OCI-LY3 (cell line): ENCODE measurements around the gene PSMC3.

Experiments used
- H2AFZ ChIP-seq: fragments of 200-600, 300-600 bp; shearing (Covaris generic); 2 replicates; pipeline ENCODE4 v1.6.0; 2014; ENCODE audit warnings: antibody characterized with exemption, low read depth, low read length
- H3K27ac ChIP-seq: fragments of 200-600, 300-600 bp; sonication (generic); 2 replicates; pipeline ENCODE4 v1.5.1; 2014; ENCODE audit warnings: mild to moderate bottlenecking, low read length, moderate library complexity, mixed read lengths
- H3K27me3 ChIP-seq: fragments of 200-600, 300-600 bp; sonication (generic); 2 replicates; pipeline ENCODE4 v1.6.1; 2014; ENCODE audit warnings: low read depth, low read length, mixed read lengths
- H3K36me3 ChIP-seq: fragments of 200-600, 300-600 bp; sonication (generic); replicated peaks from 2 replicates; pipeline ENCODE3; 2014; ENCODE audit warnings: low read depth, low read length, mixed read lengths
- H3K4me1 ChIP-seq: fragments of 300-600, 200-600 bp; sonication (generic); 2 replicates; pipeline ENCODE4 v1.6.1; 2014; ENCODE audit warnings: low read length, mixed read lengths
- H3K4me2 ChIP-seq: fragments of 200-600, 300-600 bp; sonication (generic); 2 replicates; pipeline ENCODE4 v1.6.1; 2014; ENCODE audit warnings: low read length, mixed read lengths
- H3K4me3 ChIP-seq: fragments of 300-600, 200-600 bp; sonication (generic); 2 replicates; pipeline ENCODE4 v1.5.1; 2014; ENCODE audit warnings: antibody characterized with exemption, mild to moderate bottlenecking, low read length, moderate library complexity
- H3K79me2 ChIP-seq: fragments of 300-600, 200-600 bp; shearing (Covaris generic); 2 replicates; pipeline ENCODE4 v1.6.1; 2014; ENCODE audit warnings: mild to moderate bottlenecking, low read length, mixed read lengths
- H3K9ac ChIP-seq: fragments of 300-600, 200-600 bp; shearing (Covaris generic); 2 replicates; pipeline ENCODE4 v1.6.0; 2014; ENCODE audit warnings: mild to moderate bottlenecking, low read length, moderate library complexity
- H3K9me3 ChIP-seq: fragments of 200-600, 300-600 bp; shearing (Covaris generic); 2 replicates; pipeline ENCODE4 v1.6.1; 2014; ENCODE audit warnings: low read length, mixed read lengths; ENCODE audit not compliant: insufficient read depth
- H4K20me1 ChIP-seq: fragments of 200-600, 300-600 bp; sonication (generic); 2 replicates; pipeline ENCODE4 v1.6.1; 2016; ENCODE audit warnings: low read length, mixed read lengths; ENCODE audit not compliant: insufficient read depth
- CTCF ChIP-seq: fragments of 200-600, 300-600 bp; sonication (generic); IDR thresholded peaks from 2 replicates; pipeline ENCODE4 v1.5.1; 2014; ENCODE audit warnings: antibody characterized with exemption, low read length, low read depth
- EZH2phosphoT487 ChIP-seq: fragments of 200-600 bp; shearing (Covaris generic); IDR thresholded peaks from 2 replicates; pipeline ENCODE4 v1.6.1; 2018; ENCODE audit warnings: antibody characterized with exemption, mixed run types, low read depth

The PSMC3 gene

DNA sequence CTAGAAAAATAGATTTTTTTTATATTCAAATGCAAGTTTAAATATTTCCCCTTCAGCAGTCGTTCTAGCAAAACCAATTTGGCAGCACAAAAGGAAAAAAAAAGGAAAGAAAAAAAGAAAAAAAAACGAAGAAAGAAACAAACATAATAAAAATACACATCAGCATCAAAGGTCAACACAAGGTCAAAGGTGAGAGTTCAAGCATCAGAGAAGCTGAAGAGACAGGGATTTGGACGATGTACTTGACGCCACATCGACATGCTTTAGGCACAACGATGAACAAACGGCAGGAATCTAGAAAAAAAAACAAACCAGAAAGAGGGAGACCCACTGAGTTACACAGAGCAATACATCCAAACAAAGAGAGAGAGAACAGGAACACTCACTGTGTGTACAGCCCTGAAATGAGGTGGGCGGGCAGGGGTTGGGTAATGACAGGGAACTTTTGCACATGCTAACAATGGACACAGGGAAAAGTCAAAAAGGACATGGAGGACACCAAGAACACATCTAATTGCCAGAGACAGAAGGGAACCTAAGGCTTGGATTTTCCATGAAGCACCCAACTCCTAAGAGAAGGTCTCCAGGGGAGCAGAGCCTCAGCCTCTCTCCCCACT, 42.5 kb upstream of the PSMC3 start:
- Histone ChIP-seq H3K9me3 (no peaks in the 10 kb centered on the region), H3K9ac (no peak overlapping the region), H3K27ac (no peak overlapping the region), H2AFZ (no peak overlapping the region), H3K79me2 (peaks cover 74% of the 10 kb centered on the region), H3K4me3 (no peak overlapping the region), H4K20me1 (peaks cover 26% of the 10 kb centered on the region), H3K27me3 (no peaks in the 10 kb centered on the region), H3K36me3 (peaks cover 83% of the 10 kb centered on the region), H3K4me1 (no peaks in the 10 kb centered on the region), H3K4me2 (no peak overlapping the region)
- TF ChIP-seq CTCF (no peak), EZH2phosphoT487 (no peak)

DNA sequence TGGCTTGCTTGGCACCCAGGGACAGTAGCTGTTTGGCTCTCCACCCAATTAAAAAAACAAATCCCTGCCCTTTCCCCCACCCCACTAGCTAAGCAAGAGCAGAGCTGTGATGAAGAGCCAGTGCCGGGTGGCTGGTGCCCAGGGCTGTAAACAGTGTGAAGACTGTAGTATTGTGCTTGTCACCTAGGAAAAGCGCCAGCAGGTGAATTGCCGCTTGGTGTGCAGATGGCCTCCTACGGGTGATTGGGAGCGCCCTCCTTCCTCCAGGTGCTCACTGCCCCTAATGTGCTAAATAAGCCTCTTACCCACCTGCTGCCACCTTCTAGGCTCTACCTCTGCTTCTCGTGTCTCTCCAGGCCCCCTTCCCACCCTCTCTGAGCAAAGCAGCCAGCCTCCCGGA, 41.1 kb upstream of the PSMC3 start:
- no peak overlapping the region for H3K9ac ChIP-seq
- H3K27me3 ChIP-seq, result no peaks in the 10 kb centered on the region
- peaks cover 26% of the 10 kb centered on the region for H4K20me1 ChIP-seq
- H2AFZ ChIP-seq, result no peak overlapping the region
- H3K9me3 ChIP-seq, result no peaks in the 10 kb centered on the region
- H3K4me3 ChIP-seq, result no peak overlapping the region
- TF ChIP-seq EZH2phosphoT487 (no peak), CTCF (no peak)
- no peaks in the 10 kb centered on the region for H3K4me1 ChIP-seq
- H3K4me2 ChIP-seq, result no peak overlapping the region
- H3K79me2 ChIP-seq, result peaks cover 66% of the 10 kb centered on the region
- no peak overlapping the region for H3K27ac ChIP-seq
- H3K36me3 ChIP-seq, result peaks cover 74% of the 10 kb centered on the region

DNA sequence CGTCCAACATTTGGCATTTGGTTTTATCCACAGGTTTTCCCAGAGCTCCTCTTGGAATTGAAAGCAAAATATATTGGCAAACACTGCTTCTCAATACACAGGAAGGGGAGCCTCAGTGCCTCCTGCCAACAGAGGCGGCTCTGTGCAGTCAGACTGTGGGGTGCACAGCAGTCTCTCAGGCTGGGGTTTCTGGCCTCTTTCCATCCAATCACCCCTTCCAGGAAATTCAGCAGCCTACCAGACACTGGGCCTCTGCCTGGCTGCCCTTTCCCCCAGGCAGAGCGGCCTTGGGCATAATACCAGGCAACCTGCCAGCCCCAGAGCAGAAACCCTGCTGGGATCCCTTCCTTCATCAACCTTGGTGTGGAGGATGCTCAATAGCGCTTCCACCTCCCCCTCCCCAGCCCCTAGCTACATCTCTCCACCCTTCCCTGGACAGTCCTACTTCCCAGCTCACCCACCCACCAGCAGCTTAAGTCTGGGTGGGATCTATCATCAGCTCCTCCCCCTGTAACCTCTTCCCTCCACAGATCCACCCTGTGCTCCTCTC, 40.5 kb upstream of the PSMC3 start:
- H3K36me3 ChIP-seq, result peaks cover 73% of the 10 kb centered on the region
- TF ChIP-seq EZH2phosphoT487 (no peak), CTCF (no peak)
- no peaks in the 10 kb centered on the region for H3K4me1 ChIP-seq
- no peak overlapping the region for H3K4me2 ChIP-seq
- H2AFZ ChIP-seq, result no peak overlapping the region
- no peaks in the 10 kb centered on the region for H3K27me3 ChIP-seq
- H3K27ac ChIP-seq, result no peak overlapping the region
- peaks cover 63% of the 10 kb centered on the region for H3K79me2 ChIP-seq
- H3K9me3 ChIP-seq, result no peaks in the 10 kb centered on the region
- peaks cover 26% of the 10 kb centered on the region for H4K20me1 ChIP-seq
- H3K9ac ChIP-seq, result no peak overlapping the region
- H3K4me3 ChIP-seq, result no peak overlapping the region

GRCh38 chr11:47466201-47466600, 40.0 kb upstream of the PSMC3 start:
- Histone ChIP-seq H3K9me3 (no peaks in the 10 kb centered on the region), H2AFZ (no peak overlapping the region), H3K27me3 (no peaks in the 10 kb centered on the region), H3K4me3 (no peak overlapping the region), H3K9ac (no peak overlapping the region), H3K36me3 (peaks cover 67% of the 10 kb centered on the region), H4K20me1 (peaks cover 26% of the 10 kb centered on the region), H3K4me2 (no peak overlapping the region), H3K4me1 (no peaks in the 10 kb centered on the region), H3K79me2 (peaks cover 59% of the 10 kb centered on the region), H3K27ac (no peak overlapping the region)
- TF ChIP-seq CTCF, result no peak
